IMR-90 (cell line): ENCODE measurements around the gene CENPH. TPM values are rescaled to one million over a fixed set of nuclear protein-coding genes. Genes with fewer than 3 reads are reported as not detected.

ENCODE experiments used
- ATAC-seq: fragments of 200-7000 bp; cut with Tn5 transposase; 2 replicates; pipeline ENCODE4 v1.9.1; 2020; ENCODE audit warnings: low read depth, mild to moderate bottlenecking, moderate library complexity
- BruUV-seq: library from RNA; stranded (reverse); fragments of 400-500 nt; replicated peaks from 2 replicates; lab custom pipeline; 2021; lab: Mats Ljungman, UMichigan
- CTCF ChIA-PET: fragments of 300-600 bp; formaldehyde crosslinking; extraction: SDS; loops from one replicate; lab custom pipeline; 2021; ENCODE audit warnings: antibody characterized with exemption; lab: Yijun Ruan, JAX
- POLR2A ChIA-PET: fragments of 300-600 bp; sonication (Branson Sonifier 250); formaldehyde crosslinking; loops from one replicate; lab custom pipeline; 2022; ENCODE audit warnings: antibody characterized with exemption; ENCODE audit not compliant: unreplicated experiment; lab: Charles Lee
- DNase-seq: peaks from one replicate; pipeline ENCODE4 v3.0.0; 2013
- H2AFZ ChIP-seq: replicated peaks from 2 replicates; pipeline ENCODE3; 2013; ENCODE audit warnings: low read length, mild to moderate bottlenecking; ENCODE audit not compliant: poor library complexity
- H2AK5ac ChIP-seq: 2 replicates; pipeline ENCODE4 v1.6.1; 2013; ENCODE audit warnings: low read depth, low read length, inconsistent platforms
- H2AK9ac ChIP-seq: replicated peaks from 2 replicates; pipeline ENCODE3; 2013; ENCODE audit warnings: mild to moderate bottlenecking, low read depth, low read length, moderate library complexity; ENCODE audit not compliant: poor library complexity
- H2BK120ac ChIP-seq: 2 replicates; pipeline ENCODE4 v1.6.1; 2013; ENCODE audit warnings: low read depth, low read length, inconsistent platforms
- H2BK15ac ChIP-seq: 3 replicates; pipeline ENCODE4 v1.6.1; 2013; ENCODE audit warnings: low read depth, low read length, inconsistent platforms
- H2BK20ac ChIP-seq: 2 replicates; pipeline ENCODE4 v1.6.1; 2013; ENCODE audit warnings: low read depth, mild to moderate bottlenecking, inconsistent platforms, low read length, moderate library complexity
- H2BK5ac ChIP-seq: 2 replicates; pipeline ENCODE4 v1.6.1; 2013; ENCODE audit warnings: mild to moderate bottlenecking, low read depth, low read length, inconsistent platforms; ENCODE audit not compliant: poor library complexity, severe bottlenecking
- H3K14ac ChIP-seq: replicated peaks from 2 replicates; pipeline ENCODE4 v1.6.1; 2013; ENCODE audit warnings: low read depth, low read length, inconsistent platforms
- H3K18ac ChIP-seq: 2 replicates; pipeline ENCODE4 v1.6.1; 2013; ENCODE audit warnings: low read depth, low read length, control low read depth
- H3K23ac ChIP-seq: 2 replicates; pipeline ENCODE4 v1.6.1; 2013; ENCODE audit warnings: low read depth, low read length, inconsistent platforms
- H3K27ac ChIP-seq: 2 replicates; pipeline ENCODE4 v1.5.1; 2013; ENCODE audit warnings: mild to moderate bottlenecking, control low read depth, low read length; ENCODE audit not compliant: insufficient read depth
- H3K27me3 ChIP-seq: 2 replicates; pipeline ENCODE4 v1.6.1; 2013; ENCODE audit warnings: low read length; ENCODE audit not compliant: control insufficient read depth, insufficient read depth
- H3K36me3 ChIP-seq: 2 replicates; pipeline ENCODE4 v1.6.1; 2013; ENCODE audit warnings: low read length, mixed read lengths; ENCODE audit not compliant: control insufficient read depth, insufficient read depth
- H3K4ac ChIP-seq: 2 replicates; pipeline ENCODE4 v1.6.1; 2013; ENCODE audit warnings: low read depth, low read length, inconsistent platforms
- H3K4me1 ChIP-seq: 2 replicates; pipeline ENCODE4 v1.6.1; 2013; ENCODE audit warnings: low read length, mixed read lengths; ENCODE audit not compliant: control insufficient read depth, insufficient read depth
- H3K4me2 ChIP-seq: 2 replicates; pipeline ENCODE4 v1.6.1; 2013; ENCODE audit warnings: low read depth, mild to moderate bottlenecking, control low read depth, low read length, moderate library complexity
- H3K4me3 ChIP-seq: 2 replicates; pipeline ENCODE4 v1.5.1; 2013; ENCODE audit warnings: low read depth, mild to moderate bottlenecking, control low read depth, low read length, moderate library complexity; ENCODE audit not compliant: insufficient read depth
- H3K56ac ChIP-seq: 2 replicates; pipeline ENCODE4 v1.6.1; 2013; ENCODE audit warnings: low read length, inconsistent platforms; ENCODE audit not compliant: insufficient read depth; ENCODE audit errors: extremely low read depth
- H3K79me1 ChIP-seq, 2 experiments: 2 replicates each; pipeline ENCODE4 v1.6.1; 2013; ENCODE audit warnings: low read length in 2 of 2, inconsistent platforms in 1 of 2, low read depth in 1 of 2
- H3K9ac ChIP-seq: 2 replicates; pipeline ENCODE4 v1.6.1; 2013; ENCODE audit warnings: low read depth, low read length, control low read depth
- H3K9me1 ChIP-seq: 2 replicates; pipeline ENCODE4 v1.6.1; 2013; ENCODE audit warnings: low read length, inconsistent platforms; ENCODE audit not compliant: insufficient read depth
- H3K9me3 ChIP-seq: 2 replicates; pipeline ENCODE4 v1.6.1; 2013; ENCODE audit warnings: low read length; ENCODE audit not compliant: control insufficient read depth, insufficient read depth
- H4K20me1 ChIP-seq: 2 replicates; pipeline ENCODE4 v1.6.1; 2013; ENCODE audit warnings: low read length, inconsistent platforms; ENCODE audit not compliant: insufficient read depth
- H4K5ac ChIP-seq: 2 replicates; pipeline ENCODE4 v1.6.1; 2013; ENCODE audit warnings: mild to moderate bottlenecking, low read depth, low read length, control low read depth
- H4K8ac ChIP-seq, 2 experiments: 2 replicates each; pipeline ENCODE4 v1.6.1; 2013; ENCODE audit warnings: low read depth in 2 of 2, low read length in 2 of 2, control low read depth in 1 of 2, inconsistent platforms in 1 of 2
- H4K91ac ChIP-seq: 2 replicates; pipeline ENCODE4 v1.6.1; 2013; ENCODE audit warnings: low read depth, low read length, inconsistent platforms; ENCODE audit not compliant: insufficient read depth
- CTCF ChIP-seq: conservative IDR thresholded peaks from 2 replicates; pipeline ENCODE4 v1.5.1; 2012; ENCODE audit warnings: mild to moderate bottlenecking, low read depth, low read length, improper control_type of control experiment
- ELK1 ChIP-seq: fragments of 150-350 bp; IDR thresholded peaks from 2 replicates; pipeline ENCODE4 v1.6.1; 2016; ENCODE audit warnings: low read depth, mild to moderate bottlenecking, low read length, moderate library complexity, borderline replicate concordance
- MAZ ChIP-seq: IDR thresholded peaks from 2 replicates; pipeline ENCODE4 v1.6.1; 2012; ENCODE audit warnings: low read depth, mild to moderate bottlenecking, low read length, improper control_type of control experiment, moderate library complexity, borderline replicate concordance
- MXI1 ChIP-seq: IDR thresholded peaks from 2 replicates; pipeline ENCODE4 v1.6.1; 2012; ENCODE audit warnings: low read depth, mild to moderate bottlenecking, low read length, moderate library complexity, borderline replicate concordance
- NFE2L2 ChIP-seq: fragments of 150-350 bp; IDR thresholded peaks from 2 replicates; pipeline ENCODE4 v1.6.1; 2016; ENCODE audit warnings: low read depth, mild to moderate bottlenecking, low read length
- POLR2A ChIP-seq: IDR thresholded peaks from 2 replicates; pipeline ENCODE4 v1.6.1; 2012; ENCODE audit warnings: mild to moderate bottlenecking, low read depth, low read length
- RAD21 ChIP-seq: IDR thresholded peaks from 2 replicates; pipeline ENCODE4 v1.6.1; 2012; ENCODE audit warnings: low read length, improper control_type of control experiment
- RFX5 ChIP-seq: IDR thresholded peaks from 2 replicates; pipeline ENCODE4 v1.8.0; 2012; ENCODE audit warnings: low read depth, mild to moderate bottlenecking, low read length, moderate library complexity
- USF2 ChIP-seq: fragments of 150-350 bp; IDR thresholded peaks from 2 replicates; pipeline ENCODE4 v1.6.1; 2017; ENCODE audit warnings: mild to moderate bottlenecking, antibody characterized with exemption, low read length, low read depth
- WGBS, 2 experiments: methylation state at CpG; one replicate each; pipeline versions ENCODE4 v1.1.5 to v1.1.7; 2013; ENCODE audit warnings: missing lambda C conversion rate in 2 of 2; ENCODE audit not compliant: insufficient read length in 1 of 2; ENCODE audit errors: extremely low coverage in 2 of 2; 5-methylcytosine and 5-hydroxymethylcytosine counted together
- dilution Hi-C: fragments of 300-500 bp; cut with HindIII; formaldehyde crosslinking; loops from one replicate; pipeline ENCODE4 v1.14.3; 2018; ENCODE audit warnings: low sequenced_read_pairs; ENCODE audit not compliant: unreplicated experiment
- in situ Hi-C: fragments of 300-500 bp; cut with MboI; formaldehyde crosslinking; loops from 3 replicates; pipeline ENCODE4 v1.14.3; 2019; ENCODE audit warnings: low sequenced_read_pairs, inconsistent platforms, mixed read lengths
- intact Hi-C: fragments of 100-400 bp; cut with micrococcal nuclease; formaldehyde crosslinking; loops from 2 replicates; pipeline ENCODE4 v1.10.0; 2022
- polyA plus RNA-seq, 3 experiments: library from polyadenylated mRNA; depleted of rRNA; stranded (reverse); fragments of >200 nt; gene quantifications; 2 replicates each; pipeline ENCODE4 v1.2.3, GENCODE V29; 2012; ENCODE audit warnings: low replicate concordance in 1 of 3
- total RNA-seq: library from RNA; depleted of rRNA; stranded (reverse); fragments of >200 nt; gene quantifications from 2 replicates; pipeline ENCODE4 v1.2.3, GENCODE V29; 2012

CENPH gene
- total and polyA plus RNA-seq, 2 of the 4 experiments (the other 2 are of a cell fraction): 3.8 to 7.8 TPM

GRCh38 chr5:69225860-69226259 lies 36.5 kb downstream of the CENPH start:
- dilution Hi-C loops (no loop called here), intact Hi-C loops (no loop called here), in situ Hi-C loops (no loop called here)
- DNase-seq: no peak
- Histone ChIP-seq H3K79me1 (peaks cover 10 to 22% of the 10 kb centered on the region in 2 experiments; a peak in 3 of 4 replicates), H3K36me3 (peaks cover 6% of the 10 kb centered on the region), H4K91ac (no peak overlapping the region), H3K9ac (no peak overlapping the region), H2AFZ (no peak overlapping the region), H3K18ac (no peak overlapping the region), H3K9me1 (no peaks in the 10 kb centered on the region), H4K20me1 (no peaks in the 10 kb centered on the region), H3K14ac (no peak overlapping the region), H3K9me3 (no peaks in the 10 kb centered on the region), H3K4me2 (no peak overlapping the region), H3K56ac (no peak overlapping the region), H2BK20ac (no peak overlapping the region), H2BK15ac (no peak overlapping the region), H4K8ac (no peak overlapping the region), H4K5ac (no peak overlapping the region), H3K23ac (no peak overlapping the region), H2BK120ac (no peak overlapping the region), H2AK9ac (no peak overlapping the region), H3K4me3 (no peak overlapping the region), H3K27me3 (no peaks in the 10 kb centered on the region), H2BK5ac (no peak overlapping the region), H2AK5ac (no peak overlapping the region), H3K4ac (no peak overlapping the region), H3K4me1 (no peaks in the 10 kb centered on the region), H3K27ac (no peak overlapping the region)
- CTCF ChIA-PET: no interaction called here
- no peak for ATAC-seq
- BruUV-seq: no TSS peak
- TF ChIP-seq MAZ (no peak), MXI1 (no peak), RFX5 (no peak), RAD21 (no peak), CTCF (no peak), USF2 (no peak), POLR2A (no peak), ELK1 (no peak), NFE2L2 (no peak)
- POLR2A ChIA-PET: no interaction called here
- WGBS, 2 experiments: 100% methylated on average over 1 of the region's 4 CpGs; no CpG with 5 or more reads in 1 of the 2 experiments
